ENCODE measurements around the gene MLKL. TPM values are rescaled to one million over a fixed set of nuclear protein-coding genes. Genes with fewer than 3 reads are reported as not detected.

Gene MLKL
- polyA plus RNA-seq, 1 donor (not counting 4 experiments of a cell fraction or from before 2014, with no cell fraction given): 12.5 TPM

- Histone ChIP-seq H2AFZ (ENCODE audit: control insufficient read depth, low read length) (no peak overlapping the region), H3K27me3 (ENCODE audit: control insufficient read depth, extremely low read depth, insufficient read depth, low read length) (no peaks in the 10 kb centered on the region), H3K27ac (ENCODE audit: control insufficient read depth, insufficient read depth, low read length) (no peak overlapping the region), H4K20me1 (ENCODE audit: control insufficient read depth, extremely low read depth, insufficient read depth, low read length) (no peaks in the 10 kb centered on the region), H3K9ac (ENCODE audit: control insufficient read depth, extremely low read depth, insufficient read depth, low read length) (no peak overlapping the region), H3K9me3 (ENCODE audit: control insufficient read depth, low read depth, low read length) (no peaks in the 10 kb centered on the region), H3K4me3 (ENCODE audit: control insufficient read depth in 2 of 3, extremely low read depth in 1 of 3, insufficient read depth in 2 of 3, low read depth in 1 of 3, low read length in 3 of 3) (no peak overlapping the region), H3K9me1 (ENCODE audit: control insufficient read depth, extremely low read depth, insufficient read depth, low read length) (no peaks in the 10 kb centered on the region), H3K36me3 (ENCODE audit: control insufficient read depth in 2 of 2, extremely low read depth in 1 of 2, insufficient read depth in 2 of 2, low read length in 2 of 2) (no peaks in the 10 kb centered on the region), H3K4me1 (ENCODE audit: control insufficient read depth, extremely low read depth, insufficient read depth, low read length) (no peaks in the 10 kb centered on the region), H3K4me2 (ENCODE audit: control insufficient read depth, extremely low read depth, insufficient read depth, low read depth, low read length) (no peak overlapping the region), H3K79me2 (ENCODE audit: control insufficient read depth, insufficient read depth, low read length) (no peaks in the 10 kb centered on the region)
- DNase-seq (ENCODE audit: low read depth, low spot score) (no peak), FAIRE-seq (no peak)
- dilution Hi-C loops (cut with MboI; ENCODE audit: extremely low pct_ligation_motif_present, low sequenced_read_pairs): no loop called here
- TF ChIP-seq CTCF (optimal IDR thresholded peaks at IDR 0.05 in 1 of 3, IDR thresholded peaks at IDR 0.05 in 1 of 3, conservative IDR thresholded peaks at IDR 0.05 in 1 of 3; ENCODE audit: extremely low read depth in 1 of 3, insufficient read depth in 2 of 3, low read length in 3 of 3) (no peak), EZH2 (IDR thresholded peaks at IDR 0.05; ENCODE audit: low read length) (no peak)
Observed at GRCh38 chr16:74710401-74710800, 9.7 kb upstream of the MLKL start.

GRCh38 chr16:74709441-74709877 lies 8.8 kb upstream of the MLKL start:
- H3K27ac ChIP-seq (ENCODE audit: control insufficient read depth, insufficient read depth, low read length): no peak overlapping the region
- H3K4me3 ChIP-seq (ENCODE audit: control insufficient read depth in 2 of 3, extremely low read depth in 1 of 3, insufficient read depth in 2 of 3, low read depth in 1 of 3, low read length in 3 of 3): no peak overlapping the region
- no peak overlapping the region for H2AFZ ChIP-seq (ENCODE audit: control insufficient read depth, low read length)
- DNase-seq (ENCODE audit: low read depth, low spot score): peak; percentile 66
- H3K27me3 ChIP-seq (ENCODE audit: control insufficient read depth, extremely low read depth, insufficient read depth, low read length): no peaks in the 10 kb centered on the region
- no peaks in the 10 kb centered on the region for H3K4me1 ChIP-seq (ENCODE audit: control insufficient read depth, extremely low read depth, insufficient read depth, low read length)
- peak; percentile 68 for FAIRE-seq
- no peaks in the 10 kb centered on the region for H3K9me3 ChIP-seq (ENCODE audit: control insufficient read depth, low read depth, low read length)
- H3K9me1 ChIP-seq (ENCODE audit: control insufficient read depth, extremely low read depth, insufficient read depth, low read length): no peaks in the 10 kb centered on the region
- H3K9ac ChIP-seq (ENCODE audit: control insufficient read depth, extremely low read depth, insufficient read depth, low read length): no peak overlapping the region
- dilution Hi-C loops (cut with MboI; ENCODE audit: extremely low pct_ligation_motif_present, low sequenced_read_pairs): no loop called here
- H3K36me3 ChIP-seq (ENCODE audit: control insufficient read depth in 2 of 2, extremely low read depth in 1 of 2, insufficient read depth in 2 of 2, low read length in 2 of 2): no peaks in the 10 kb centered on the region
- H3K79me2 ChIP-seq (ENCODE audit: control insufficient read depth, insufficient read depth, low read length): no peaks in the 10 kb centered on the region
- TF ChIP-seq EZH2 (IDR thresholded peaks at IDR 0.05; ENCODE audit: low read length) (no peak), CTCF (optimal IDR thresholded peaks at IDR 0.05 in 1 of 3, IDR thresholded peaks at IDR 0.05 in 1 of 3, conservative IDR thresholded peaks at IDR 0.05 in 1 of 3; ENCODE audit: extremely low read depth in 1 of 3, insufficient read depth in 2 of 3, low read length in 3 of 3) (peak; percentile 90 to 98 (median 95))
- H3K4me2 ChIP-seq (ENCODE audit: control insufficient read depth, extremely low read depth, insufficient read depth, low read depth, low read length): no peak overlapping the region
- no peaks in the 10 kb centered on the region for H4K20me1 ChIP-seq (ENCODE audit: control insufficient read depth, extremely low read depth, insufficient read depth, low read length)

All from keratinocyte (primary cell).